Endodermal cell (in vitro differentiated cells): ENCODE results near the gene FCF1. TPM values are rescaled to one million over a fixed set of nuclear protein-coding genes. Genes with fewer than 3 reads are reported as not detected.
"Not testable (repeated sequence)": the region's sequence is repeated elsewhere in the genome, so short reads cannot be mapped to it uniquely, and the experiment has no call there.

ENCODE experiments used
- DNase-seq: peaks from one replicate; pipeline ENCODE4 v3.0.0-alpha.2; 2017
- H3K27ac ChIP-seq: 2 replicates; pipeline ENCODE4 v1.5.1; 2013; ENCODE audit warnings: mild to moderate bottlenecking, low read depth, low read length, moderate library complexity
- H3K27me3 ChIP-seq: 2 replicates; pipeline ENCODE4 v1.6.1; 2013; ENCODE audit warnings: mild to moderate bottlenecking, low read length, moderate library complexity; ENCODE audit not compliant: insufficient read depth, control insufficient read depth, poor library complexity, severe bottlenecking
- H3K36me3 ChIP-seq: 2 replicates; pipeline ENCODE4 v1.7.0; 2013; ENCODE audit warnings: mild to moderate bottlenecking, low read length, moderate library complexity; ENCODE audit not compliant: control insufficient read depth, insufficient read depth
- H3K4me1 ChIP-seq: one replicate; pipeline ENCODE4 v1.7.0; 2013; ENCODE audit warnings: low read length; ENCODE audit not compliant: control insufficient read depth, insufficient read depth
- H3K4me3 ChIP-seq: 2 replicates; pipeline ENCODE4 v1.5.1; 2013; ENCODE audit warnings: mild to moderate bottlenecking, low read length, moderate library complexity
- H3K9ac ChIP-seq: 2 replicates; pipeline ENCODE4 v1.6.1; 2013; ENCODE audit warnings: mild to moderate bottlenecking, low read length, moderate library complexity; ENCODE audit not compliant: poor library complexity, severe bottlenecking; ENCODE audit errors: extremely low read depth
- H3K9me3 ChIP-seq: 2 replicates; pipeline ENCODE4 v1.6.1; 2013; ENCODE audit warnings: mild to moderate bottlenecking, low read length, moderate library complexity; ENCODE audit not compliant: control insufficient read depth
- H3K27ac Mint-ChIP-seq: 2 replicates; pipeline ENCODE4 v1.8.0; 2020; ENCODE audit warnings: mixed read lengths
- H3K27me3 Mint-ChIP-seq: 2 replicates; pipeline ENCODE4 v1.8.0; 2021; ENCODE audit warnings: mild to moderate bottlenecking, mixed read lengths; ENCODE audit not compliant: insufficient read depth
- H3K36me3 Mint-ChIP-seq: 2 replicates; pipeline ENCODE4 v1.8.0; 2020; ENCODE audit warnings: low read depth, mixed read lengths
- H3K4me1 Mint-ChIP-seq: 2 replicates; pipeline ENCODE4 v1.8.0; 2020; ENCODE audit warnings: mixed read lengths
- H3K4me3 Mint-ChIP-seq: 2 replicates; pipeline ENCODE4 v1.8.0; 2020; ENCODE audit warnings: mild to moderate bottlenecking, moderate library complexity, mixed read lengths
- H3K9me3 Mint-ChIP-seq: 2 replicates; pipeline ENCODE4 v1.8.0; 2020; ENCODE audit warnings: mild to moderate bottlenecking, mixed read lengths
- CTCF ChIP-seq: fragments of 200-600 bp; sonication (generic); conservative IDR thresholded peaks from 2 replicates; pipeline ENCODE4 v1.5.0; 2021; ENCODE audit warnings: antibody characterized with exemption, mild to moderate bottlenecking
- WGBS, 2 experiments: methylation state at CpG; one replicate each; pipeline versions ENCODE4 v1.1.5 to v1.1.7; 2013; ENCODE audit warnings: missing lambda C conversion rate in 2 of 2, mixed read lengths in 1 of 2; ENCODE audit not compliant: insufficient coverage in 1 of 2, insufficient read length in 1 of 2; 5-methylcytosine and 5-hydroxymethylcytosine counted together
- total RNA-seq, 2 donors: library from RNA; stranded (reverse); fragmentation: NEBNext Ultra II Directional in 1 of 2; extraction: Animal tissue kit (Norgen Biotek cat#: 25700) in 1 of 2; gene quantifications; 2 replicates in 1 of 2; 3 replicates in 1 of 2; pipeline ENCODE4 v1.2.1, GENCODE V29; 2021

The FCF1 gene
- total RNA-seq, 2 donors from 2014 or later: 68.4 to 71.3 TPM

- DNase-seq: peak; percentile 64
- Mint-ChIP-seq H3K9me3 (peaks cover 20% of the 10 kb centered on the region), H3K27me3 (peaks cover 16% of the 10 kb centered on the region), H3K36me3 (peaks cover 9% of the 10 kb centered on the region), H3K27ac (no peak overlapping the region), H3K4me3 (no peak overlapping the region), H3K4me1 (no peaks in the 10 kb centered on the region)
- H3K4me3 ChIP-seq: no peak overlapping the region
- no peaks in the 10 kb centered on the region for H3K27me3 ChIP-seq
- H3K27ac ChIP-seq: no peak overlapping the region
- no peak overlapping the region for H3K9ac ChIP-seq
- H3K4me1 ChIP-seq: no peaks in the 10 kb centered on the region
- 59 to 86% methylated on average over 1 of the region's 1 CpG for WGBS, 2 experiments
- peaks cover 10% of the 10 kb centered on the region for H3K9me3 ChIP-seq
- no peak for TF ChIP-seq CTCF
- no peaks in the 10 kb centered on the region for H3K36me3 ChIP-seq
Measured at GRCh38 chr14:74756326-74756725, 43.4 kb downstream of the FCF1 start.

- not testable (repeated sequence) for H3K36me3 ChIP-seq, H3K9me3 Mint-ChIP-seq, H3K27ac ChIP-seq, H3K4me3 Mint-ChIP-seq, DNase-seq, H3K27me3 ChIP-seq, H3K27ac Mint-ChIP-seq, H3K36me3 Mint-ChIP-seq, H3K4me1 Mint-ChIP-seq, H3K9ac ChIP-seq, H3K4me1 ChIP-seq, H3K4me3 ChIP-seq, H3K9me3 ChIP-seq
- 91 to 92% methylated on average over 4 of the region's 5 CpGs for WGBS, 2 experiments
- peaks cover 14% of the 10 kb centered on the region for H3K27me3 Mint-ChIP-seq
Measured at GRCh38 chr14:74758505-74758904, 45.6 kb downstream of the FCF1 start.

- Histone ChIP-seq H3K4me1 (peaks cover 3% of the 10 kb centered on the region), H3K9ac (peak within 1 kb of the TSS; percentile 85), H3K36me3 (peaks cover 14% of the 10 kb centered on the region), H3K27ac (peak within 1 kb of the TSS; percentile 91), H3K9me3 (no peaks in the 10 kb centered on the region), H3K27me3 (no peaks in the 10 kb centered on the region), H3K4me3 (peak within 1 kb of the TSS; percentile 93)
- TF ChIP-seq CTCF: peak; percentile 69
- H3K4me3 Mint-ChIP-seq: peak within 1 kb of the TSS; percentile 89
- H3K9me3 Mint-ChIP-seq: no peaks in the 10 kb centered on the region
- peaks cover 31% of the 10 kb centered on the region for H3K4me1 Mint-ChIP-seq
- DNase-seq: peak; percentile 97
- peaks cover 14% of the 10 kb centered on the region for H3K27me3 Mint-ChIP-seq
- peak within 1 kb of the TSS; percentile 95 for H3K27ac Mint-ChIP-seq
- 0% methylated on average over 34 to 76 of the region's 76 CpGs for WGBS, 2 experiments
- H3K36me3 Mint-ChIP-seq: peaks cover 20% of the 10 kb centered on the region
Measured at GRCh38 chr14:74762917-74763802, 50.2 kb downstream of the FCF1 start, which contains the start of gene YLPM1. Gene YLPM1 (plus strand): TSS chr14:74763316. CDS start chr14:74763490, 174 bp downstream.
